ENCODE results near the gene ZFP62.

The ZFP62 gene

DNA sequence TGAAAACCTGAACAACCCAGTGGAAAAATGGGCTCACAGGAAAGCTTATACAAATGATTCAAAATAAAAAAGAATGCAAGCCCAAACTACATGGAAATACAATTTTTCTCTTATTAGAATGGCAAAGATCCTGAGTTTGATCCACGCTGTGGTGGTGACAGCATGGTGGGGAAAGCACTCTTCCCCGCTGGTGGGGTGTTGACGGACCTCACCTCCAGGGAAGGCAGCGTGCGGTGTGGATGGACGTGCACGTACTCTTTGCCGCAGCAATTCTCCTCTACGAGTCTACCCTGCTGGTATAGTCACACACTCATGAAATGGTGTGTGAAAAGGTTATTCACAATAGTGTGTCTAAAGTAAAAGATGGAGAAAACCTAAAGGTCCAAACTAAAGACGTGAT is 5.9 kb upstream of the ZFP62 start:
- DNase-seq, result no peak

DNA sequence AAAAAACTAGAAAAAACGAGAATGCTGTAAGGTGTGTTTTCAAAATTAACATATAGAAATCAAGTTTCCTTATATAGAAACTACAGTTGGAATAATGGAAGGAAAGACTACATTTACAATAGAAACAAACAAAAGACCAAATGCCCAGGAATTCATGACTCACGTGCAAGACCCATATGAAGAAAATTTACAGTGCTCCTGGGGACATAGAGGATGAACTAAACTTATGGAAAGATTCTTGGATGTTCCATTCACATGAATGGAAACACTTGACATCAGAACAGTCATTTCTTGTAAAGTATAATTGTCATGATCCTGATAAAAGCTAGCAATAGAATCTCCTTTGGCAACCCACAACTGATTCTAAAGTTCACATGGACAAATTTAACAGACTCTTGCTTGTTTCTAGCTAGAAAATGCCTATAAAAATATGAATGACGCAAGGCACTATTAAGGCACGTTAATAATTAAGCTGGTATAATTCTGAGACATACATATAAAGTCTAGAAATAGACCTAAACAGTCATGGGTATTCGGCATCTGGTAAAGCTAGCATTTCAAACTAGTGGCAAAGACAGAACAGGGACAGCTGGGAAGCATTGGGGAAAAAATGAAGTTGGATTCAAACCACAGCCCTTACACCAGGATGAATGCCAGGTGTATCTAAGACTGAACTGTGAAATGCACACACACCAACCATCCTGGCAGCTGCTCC is 5.1 kb upstream of the ZFP62 start:
- no peak for DNase-seq

DNA sequence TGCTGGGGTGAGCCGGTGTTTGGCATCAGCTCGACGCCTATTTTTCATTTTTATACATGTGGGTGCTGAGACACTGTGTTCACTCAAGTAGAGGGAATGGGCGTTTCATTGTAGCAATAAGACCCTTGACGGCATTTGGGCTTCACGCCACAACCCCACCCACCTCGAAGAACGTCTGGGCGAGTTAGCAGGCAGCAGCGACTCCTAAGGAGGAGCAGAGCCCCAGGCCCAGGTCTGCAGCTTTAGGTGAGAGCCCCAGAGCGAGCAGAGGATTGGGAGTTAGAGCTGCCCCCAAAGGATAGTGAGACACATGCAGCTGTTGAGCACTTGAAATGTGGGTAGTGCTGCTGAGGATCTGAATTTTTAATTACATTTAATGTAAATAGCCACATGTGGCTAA is 1.6 kb upstream of the ZFP62 start:
- no peak for DNase-seq

DNA sequence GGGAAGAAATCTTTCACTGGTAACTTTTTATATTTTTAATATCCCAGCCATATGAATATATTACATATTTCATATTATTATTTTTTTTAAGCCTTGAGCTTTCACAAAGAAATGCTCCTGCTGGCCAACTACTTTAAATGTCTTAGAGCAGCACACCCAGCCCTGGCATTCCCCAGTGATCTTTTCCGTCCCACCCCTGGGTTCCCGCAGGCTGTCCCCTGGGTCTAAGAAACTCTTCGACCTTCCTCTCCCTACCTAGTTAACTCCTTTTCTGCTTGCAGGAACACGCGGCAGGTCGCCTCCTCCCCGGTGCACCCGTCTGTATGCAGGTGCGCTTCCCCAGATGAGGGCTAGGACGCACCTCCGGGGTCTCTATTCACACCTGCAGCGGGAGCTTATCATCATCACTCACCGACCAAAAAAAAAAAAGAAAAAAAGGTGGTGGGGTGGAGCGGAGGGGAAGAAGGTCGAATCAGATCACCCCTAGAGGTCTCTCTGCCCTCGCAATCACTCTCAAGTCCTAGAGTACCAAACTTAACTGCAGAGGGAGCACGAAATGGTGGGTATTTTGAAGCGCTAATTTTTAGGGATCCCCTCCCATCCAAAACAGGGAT is 696 bp downstream of the ZFP62 start:
- no peak for DNase-seq

DNA sequence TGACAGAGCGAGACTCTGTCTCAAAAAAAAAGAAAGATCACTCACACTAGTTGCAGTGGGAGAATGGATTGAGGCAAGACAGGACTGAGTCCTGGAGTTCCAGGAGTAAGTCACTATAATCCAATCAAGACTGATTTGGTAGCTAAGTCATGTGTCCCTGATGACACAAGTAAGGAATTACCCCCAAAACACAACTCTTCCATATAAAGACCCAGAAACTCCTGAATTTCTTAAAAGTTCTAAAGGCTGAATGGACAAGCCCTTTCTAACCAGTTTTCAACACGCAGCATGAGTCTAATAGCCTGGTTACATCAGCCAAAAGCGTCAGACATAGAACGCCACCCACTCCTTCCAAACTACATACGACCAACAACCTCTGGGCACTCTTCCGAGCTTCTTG is 2.5 kb downstream of the ZFP62 start:
- no peak for DNase-seq

DNA sequence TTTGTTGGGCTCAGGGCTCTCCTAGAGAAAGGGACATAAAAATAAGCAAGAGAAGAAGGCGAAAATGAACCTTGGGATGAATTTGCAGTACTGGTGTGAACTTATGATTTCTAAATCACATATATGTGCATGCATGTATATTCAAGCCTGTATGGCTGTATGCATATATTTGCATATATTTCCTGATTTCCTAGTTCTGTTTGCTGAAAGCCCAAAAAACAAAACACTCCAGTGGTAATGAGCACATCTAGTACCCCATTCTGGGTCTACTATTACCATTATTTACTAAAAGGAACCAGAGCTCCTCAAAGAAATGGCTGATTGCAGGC is 7.3 kb downstream of the ZFP62 start:
- DNase-seq, result no peak

DNA sequence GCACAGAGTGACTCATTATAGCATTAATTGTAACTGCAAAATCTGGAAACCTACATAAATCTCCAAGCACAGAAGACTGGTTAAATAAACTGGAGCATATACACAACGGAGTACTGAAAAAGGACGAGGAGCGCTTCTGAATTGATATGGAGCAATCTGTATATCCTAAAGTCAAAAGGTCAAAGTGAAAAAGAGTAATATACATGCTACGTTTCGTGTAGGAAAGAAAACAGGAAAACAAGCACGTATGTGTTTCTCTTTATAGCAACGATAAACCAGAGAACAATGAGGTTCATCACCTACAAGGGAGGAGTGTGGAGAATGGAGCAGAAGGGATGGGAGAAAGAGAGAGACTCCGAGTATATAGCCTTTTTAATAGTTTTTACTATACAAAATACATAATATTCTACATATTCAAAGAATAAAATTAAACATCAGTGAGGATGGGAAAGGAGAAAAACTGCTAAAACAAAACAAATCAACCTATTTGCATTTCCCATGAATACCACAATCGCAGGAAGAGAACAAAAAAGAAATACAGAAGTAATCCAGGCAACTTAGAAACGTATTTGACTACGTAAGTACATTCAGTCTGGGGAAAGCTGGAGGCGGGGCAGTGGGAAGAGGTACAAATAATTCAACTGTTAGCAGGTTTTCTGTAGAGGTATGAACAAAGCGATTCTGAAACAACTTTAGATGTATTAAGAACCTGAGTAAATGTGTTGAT is 7.8 kb downstream of the ZFP62 start:
- no peak for DNase-seq

DNA sequence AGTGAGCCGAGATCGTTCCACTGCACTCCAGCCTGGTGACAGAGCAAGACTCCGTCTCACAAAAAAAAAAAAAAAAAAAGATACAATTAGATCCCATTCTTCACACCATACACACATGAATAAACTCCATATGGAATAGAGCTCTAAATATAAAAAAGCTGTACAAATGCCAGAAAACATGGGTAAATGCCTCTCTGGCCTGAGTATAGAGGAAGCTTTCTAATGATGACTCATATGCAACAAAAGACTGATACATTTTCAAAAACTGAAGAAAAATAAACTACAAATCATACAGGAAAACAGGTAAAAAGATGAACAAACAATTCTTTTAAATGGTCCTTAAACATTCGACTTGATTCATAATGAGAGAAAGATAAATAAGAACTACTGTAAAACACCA is 8.6 kb downstream of the ZFP62 start:
- no peak for DNase-seq

DNA sequence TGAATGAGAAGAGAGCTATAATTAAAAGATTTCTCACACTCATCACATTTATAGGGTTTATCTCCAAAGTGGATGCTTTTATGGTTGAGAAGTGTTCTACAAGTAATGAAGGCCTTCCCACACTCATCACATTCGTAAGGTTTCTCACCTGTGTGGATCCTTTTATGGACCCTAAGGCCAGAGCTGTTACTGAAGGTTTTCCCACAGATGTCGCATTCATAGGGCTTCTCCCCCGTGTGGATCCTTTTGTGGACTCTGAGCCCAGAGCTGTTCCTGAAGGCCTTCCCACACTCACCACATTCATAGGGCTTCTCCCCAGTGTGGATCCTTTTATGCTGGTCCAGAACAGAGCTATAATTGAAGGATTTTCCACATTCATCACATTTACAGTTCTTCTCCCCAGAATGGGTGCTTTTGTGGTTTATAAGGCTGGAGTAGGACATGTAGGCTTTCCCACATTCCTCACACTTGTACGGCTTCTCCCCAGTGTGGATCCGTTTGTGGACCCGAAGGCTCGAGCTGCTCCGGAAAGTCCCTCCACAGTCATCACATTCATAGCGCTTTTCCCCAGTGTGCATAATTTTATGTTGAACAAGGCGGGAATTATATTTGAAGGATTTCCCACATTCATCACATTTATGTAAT is 10.5 kb downstream of the ZFP62 start:
- no peak for DNase-seq

DNA sequence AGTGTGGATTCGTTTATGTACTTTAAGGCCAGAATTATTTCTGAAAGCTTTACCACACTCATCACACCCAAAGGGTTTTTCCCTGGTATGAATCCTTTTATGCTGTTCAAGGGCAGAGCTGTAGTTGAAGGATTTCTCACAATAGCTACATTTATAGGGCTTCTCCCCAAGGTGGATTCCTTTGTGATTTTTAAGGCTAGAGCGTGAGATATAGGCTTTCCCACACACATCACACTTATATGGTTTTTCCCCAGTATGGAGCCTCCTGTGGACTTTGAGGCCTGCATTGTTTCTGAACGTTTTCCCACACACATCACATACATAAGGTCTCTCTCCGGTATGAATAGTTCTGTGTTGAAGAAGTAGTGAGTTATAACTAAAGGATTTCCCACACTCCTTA is 11.2 kb downstream of the ZFP62 start:
- DNase-seq, result no peak

DNA sequence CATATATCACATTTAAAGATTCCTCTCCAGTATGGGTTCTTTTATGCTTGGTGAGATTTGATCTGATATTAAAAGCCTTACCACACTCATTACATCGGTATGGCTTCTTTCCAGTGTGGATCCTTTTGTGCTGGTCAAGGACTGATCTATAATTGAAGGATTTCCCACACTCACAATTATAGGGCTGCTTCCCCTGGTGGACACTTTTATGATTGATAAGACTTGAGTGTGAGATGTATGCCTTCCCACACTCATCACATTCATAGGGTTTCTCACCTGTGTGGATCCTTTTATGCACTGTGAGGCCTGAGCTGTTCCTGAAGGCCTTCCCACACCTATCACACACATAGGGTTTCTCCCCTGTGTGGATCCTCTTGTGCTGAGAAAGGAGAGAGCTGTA is 12.2 kb downstream of the ZFP62 start:
- no peak for DNase-seq

DNA sequence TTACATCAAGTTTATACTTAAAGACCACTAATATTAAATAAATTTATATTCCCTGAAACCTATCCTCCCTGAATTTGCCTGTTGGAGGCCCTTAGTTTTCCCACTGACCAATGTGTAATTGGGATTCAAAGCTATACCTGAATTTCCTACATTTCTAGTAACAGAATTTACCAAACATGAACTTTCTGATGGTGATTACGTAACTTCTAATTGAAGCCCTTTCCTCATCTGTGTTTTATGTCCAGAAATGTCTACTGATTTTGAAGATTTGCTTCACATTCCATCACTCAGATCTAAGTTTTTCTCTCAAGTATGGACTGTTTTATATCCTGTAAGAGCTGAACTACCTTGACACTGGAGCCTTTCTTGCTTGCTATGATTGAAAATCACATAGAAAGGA is 12.8 kb downstream of the ZFP62 start:
- no peak for DNase-seq

DNA sequence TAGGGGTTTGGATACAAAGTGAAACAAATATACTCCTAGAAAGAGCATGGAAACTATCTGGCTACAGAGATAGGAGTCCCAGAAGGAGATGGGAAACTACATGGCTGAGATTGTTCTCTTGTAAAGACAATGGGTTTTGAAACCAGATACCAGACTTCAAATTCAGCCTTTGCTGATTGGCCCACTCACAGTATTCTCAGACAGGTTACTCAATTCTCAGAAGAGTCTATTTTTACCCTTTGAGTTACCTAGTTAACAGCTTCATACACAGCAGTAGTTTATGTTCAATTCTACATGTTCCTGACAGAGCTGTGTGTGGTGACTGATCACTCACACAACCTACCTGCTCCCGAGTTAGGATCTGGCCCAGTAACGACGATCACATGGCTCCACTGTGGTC is 14.1 kb downstream of the ZFP62 start:
- DNase-seq, result no peak

DNA sequence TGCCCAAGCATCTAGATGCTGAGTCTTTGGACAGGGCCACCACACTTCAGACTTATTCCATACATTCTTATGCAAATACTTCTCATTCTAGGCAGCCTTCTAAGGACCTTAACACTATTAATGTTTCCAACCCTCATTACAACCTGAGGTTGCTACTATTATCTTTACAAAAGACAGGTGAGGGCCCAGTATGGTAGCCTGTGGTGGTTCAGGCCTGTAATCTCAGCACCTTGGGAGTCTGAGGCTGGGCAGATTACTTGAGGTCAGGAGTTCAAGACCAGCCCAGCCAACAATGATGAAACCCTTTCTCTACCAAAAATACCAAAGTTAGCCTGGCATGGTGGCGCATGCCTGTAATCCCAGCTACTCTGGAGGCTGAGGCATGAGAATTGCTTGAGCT is 16.2 kb downstream of the ZFP62 start:
- no peak for DNase-seq

DNA sequence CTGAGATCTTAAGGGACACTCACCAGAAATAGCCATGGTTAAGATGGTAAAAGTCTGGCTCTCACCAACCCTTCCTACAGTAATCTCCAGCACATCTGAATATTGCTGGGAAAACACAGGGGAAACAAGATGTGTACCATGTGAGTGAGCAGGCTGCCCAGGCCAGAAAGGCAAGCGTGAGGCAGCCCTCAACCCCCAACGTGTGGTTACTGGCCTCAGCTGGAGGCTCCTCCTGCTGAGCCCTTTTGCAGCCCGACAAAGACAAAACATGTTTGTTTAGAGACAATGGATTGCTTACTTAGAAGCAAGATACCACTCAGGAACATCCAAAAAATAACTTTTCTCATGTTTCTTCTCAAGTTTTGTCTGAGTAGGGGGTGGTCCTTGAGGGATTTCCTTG is 16.6 kb downstream of the ZFP62 start:
- DNase-seq, result no peak

DNA sequence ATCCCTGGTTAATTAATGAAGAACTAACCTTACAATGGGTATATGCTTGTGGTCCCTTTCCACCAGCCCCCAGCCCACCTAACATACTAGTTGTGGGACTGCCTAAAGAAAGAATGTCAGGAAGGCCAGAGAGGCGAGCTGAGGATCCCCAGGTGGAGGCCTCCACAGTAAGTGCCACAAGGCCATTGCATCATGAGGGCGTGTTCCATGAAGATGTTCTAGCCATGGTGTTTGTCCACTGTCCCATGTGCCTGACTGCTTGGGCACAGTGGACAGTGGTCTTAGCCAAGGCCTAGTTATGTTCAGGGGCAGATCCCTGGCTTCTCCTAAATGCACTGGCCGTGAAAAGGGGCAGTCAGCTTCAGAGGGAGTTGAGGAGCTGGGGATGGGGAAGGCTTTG is 21.1 kb downstream of the ZFP62 start:
- no peak for DNase-seq

DNA sequence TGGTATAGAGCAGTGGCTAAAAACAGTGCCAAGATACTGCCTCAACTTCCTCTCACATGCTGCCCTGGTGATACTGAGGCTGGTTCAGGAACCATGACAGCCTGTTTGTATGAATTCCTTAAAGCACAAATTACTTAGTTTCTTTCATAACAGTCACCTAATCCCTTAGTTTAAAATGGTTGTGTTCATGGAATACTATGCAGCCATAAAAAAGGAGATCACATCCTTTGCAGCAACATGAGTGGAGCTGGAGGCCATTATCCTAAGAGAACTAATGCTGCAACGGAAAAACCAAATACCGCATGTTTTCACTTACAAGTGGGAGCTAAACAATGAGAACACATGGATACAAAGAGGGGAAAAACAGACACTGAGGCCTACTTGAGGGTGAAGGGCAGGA is 21.8 kb downstream of the ZFP62 start:
- no peak for DNase-seq

DNA sequence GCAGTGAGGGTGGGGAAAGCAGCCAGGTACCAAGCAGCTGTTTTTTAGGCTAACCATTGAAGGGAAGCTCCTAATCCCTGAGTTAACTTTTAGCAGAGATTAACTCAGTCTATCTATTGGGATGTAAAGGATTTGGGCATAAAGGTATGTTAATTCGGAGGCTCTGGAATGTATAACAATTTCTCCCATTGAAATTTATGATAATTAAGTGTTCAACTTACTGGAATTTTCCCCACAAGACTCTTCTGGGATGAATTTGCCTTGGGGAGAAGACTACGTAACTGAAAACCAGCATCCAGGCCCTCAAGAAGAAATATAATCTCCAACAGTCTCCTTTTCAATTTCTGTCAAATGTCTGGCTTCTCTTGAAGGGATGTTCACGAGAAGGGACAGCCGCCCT is 23.6 kb downstream of the ZFP62 start:
- no peak for DNase-seq

DNA sequence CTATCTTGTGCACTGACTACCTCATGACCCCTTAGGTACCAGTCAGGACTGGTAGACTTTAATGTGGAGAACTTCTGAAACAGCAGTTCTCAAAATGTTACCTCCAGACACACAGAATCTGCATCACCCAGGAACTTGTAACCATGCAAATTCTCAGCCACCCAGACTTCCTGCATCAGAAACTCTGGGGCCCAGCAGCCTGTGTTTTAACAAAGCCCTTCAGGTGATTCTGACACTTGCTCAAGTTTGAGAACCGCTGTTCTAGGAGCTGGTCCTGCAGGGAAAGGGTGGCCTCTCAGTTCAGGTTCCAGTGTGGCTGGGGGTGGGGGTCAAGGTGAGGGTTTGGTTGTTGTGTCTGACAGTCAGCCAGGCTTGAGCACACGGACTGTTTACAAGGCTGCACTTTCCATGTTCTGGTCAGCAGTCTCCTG is 28.4 kb downstream of the ZFP62 start:
- DNase-seq, result no peak

DNA sequence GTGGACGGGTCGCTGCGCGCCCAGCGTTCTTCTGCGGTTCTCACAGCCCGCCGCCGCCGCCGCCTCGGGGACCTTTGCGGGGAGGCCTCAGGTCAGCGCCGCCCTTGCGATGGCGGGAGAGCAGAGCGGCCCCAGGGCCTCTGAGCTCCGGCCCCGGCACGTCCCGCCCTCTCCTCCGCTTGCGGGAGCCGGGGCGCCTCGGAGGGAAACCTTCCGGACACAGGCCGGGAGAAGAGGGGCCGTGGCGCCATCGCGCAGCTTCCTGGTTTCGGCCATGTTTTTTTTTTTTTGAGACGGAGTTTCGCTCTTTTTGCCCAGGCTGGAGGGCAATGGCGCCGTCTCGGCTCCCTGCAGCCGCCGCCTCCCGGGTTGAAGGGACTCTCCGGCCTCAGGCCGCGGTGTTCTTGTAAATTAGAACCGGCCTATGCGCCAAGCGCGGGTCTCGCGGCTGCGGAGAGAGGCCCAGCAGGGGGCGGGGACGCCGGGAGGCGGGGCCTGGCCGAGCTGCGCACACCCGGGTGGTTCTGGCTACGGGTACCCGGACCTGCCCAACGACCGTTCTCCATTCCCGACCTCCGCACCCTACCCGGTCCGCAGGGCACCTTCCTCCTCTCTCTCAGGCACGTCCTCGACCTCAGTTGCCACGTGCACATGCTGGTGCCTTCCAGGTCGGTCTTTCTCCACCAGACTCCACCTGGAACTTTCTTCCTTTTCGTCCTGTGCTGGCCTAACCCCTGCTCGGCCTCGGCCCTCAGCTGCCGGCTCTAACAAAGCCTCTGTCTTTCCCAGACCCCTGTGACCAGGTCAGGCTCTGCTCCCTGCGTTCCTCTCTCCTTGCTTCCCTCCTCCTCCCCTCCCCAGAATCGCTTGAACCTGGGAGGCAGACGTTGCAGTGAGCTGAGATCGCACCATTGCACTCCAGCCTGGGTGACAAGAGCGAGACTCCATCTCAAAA is 29.7 kb downstream of the ZFP62 start:
- no peak for DNase-seq

DNA sequence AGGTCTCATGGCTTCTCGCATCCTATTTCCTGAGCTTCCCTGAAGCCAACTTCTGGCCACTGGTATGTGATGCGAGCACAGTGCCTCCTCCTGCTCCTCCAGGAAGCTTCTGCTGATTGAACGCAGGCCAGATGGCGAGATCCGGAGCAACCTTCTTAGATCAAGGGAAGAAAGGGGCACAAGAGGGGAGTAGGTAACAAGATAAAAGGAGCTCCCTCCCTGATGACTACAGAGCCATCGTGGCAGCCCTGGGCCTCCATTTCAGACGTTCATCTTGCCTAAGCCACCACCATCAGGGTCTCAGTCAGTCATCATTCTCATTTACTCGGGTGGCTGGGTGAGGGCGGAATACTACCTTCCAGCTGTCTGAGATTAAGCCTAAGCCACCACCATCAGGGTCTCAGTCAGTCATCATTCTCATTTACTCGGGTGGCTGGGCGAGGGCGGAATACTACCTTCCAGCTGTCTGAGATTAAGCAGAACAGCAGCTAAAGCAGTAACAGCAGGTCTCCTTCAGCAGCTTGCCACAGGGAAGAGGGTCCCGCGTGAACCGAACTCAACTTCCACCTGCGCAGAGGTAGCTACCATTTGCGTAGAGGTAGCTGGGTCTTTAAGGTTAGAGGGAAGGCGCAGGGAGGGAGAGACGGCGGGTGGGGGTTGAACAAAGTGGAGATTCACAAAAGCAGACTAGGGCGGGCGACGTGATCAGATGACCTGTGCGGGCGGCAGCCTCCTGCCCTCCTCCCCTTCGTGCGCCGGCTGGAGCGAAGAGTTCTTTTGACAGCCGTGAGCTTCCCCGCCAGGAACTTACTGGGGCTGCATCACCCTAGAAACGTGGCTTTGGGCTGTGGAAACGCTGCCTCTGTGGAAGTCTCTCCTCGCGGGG is 30.6 kb downstream of the ZFP62 start:
- DNase-seq, result peak; percentile 19

DNA sequence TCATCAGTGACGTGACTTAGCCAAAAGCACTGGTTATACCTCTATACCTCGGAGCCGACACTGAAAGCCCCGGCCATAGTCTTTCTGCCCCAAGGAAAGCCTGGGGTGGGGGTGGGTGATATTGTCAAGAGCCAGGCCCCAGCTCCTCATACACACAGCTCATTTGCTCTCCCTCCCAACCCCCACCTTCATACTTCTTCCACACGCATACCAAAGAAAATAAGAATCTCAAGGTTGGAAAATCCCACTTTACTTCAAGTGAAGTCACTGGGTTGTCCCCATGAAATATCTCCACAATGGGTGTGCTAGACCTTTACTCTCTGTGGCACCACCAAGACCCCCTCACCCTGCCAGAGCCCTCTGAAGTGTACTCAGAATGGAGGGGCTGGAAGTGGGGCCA is 31.4 kb downstream of the ZFP62 start:
- no peak for DNase-seq

Data from NCI-H524 treated with DMSO at 0.1 percent for 48 hours (cell line).